ENCODE data around the gene CD160. TPM values are rescaled to one million over a fixed set of nuclear protein-coding genes. Genes with fewer than 3 reads are reported as not detected.

The CD160 gene
- total RNA-seq, 3 donors from 2014 or later, result 0.59 to 0.98 TPM; not detected in 1

DNA sequence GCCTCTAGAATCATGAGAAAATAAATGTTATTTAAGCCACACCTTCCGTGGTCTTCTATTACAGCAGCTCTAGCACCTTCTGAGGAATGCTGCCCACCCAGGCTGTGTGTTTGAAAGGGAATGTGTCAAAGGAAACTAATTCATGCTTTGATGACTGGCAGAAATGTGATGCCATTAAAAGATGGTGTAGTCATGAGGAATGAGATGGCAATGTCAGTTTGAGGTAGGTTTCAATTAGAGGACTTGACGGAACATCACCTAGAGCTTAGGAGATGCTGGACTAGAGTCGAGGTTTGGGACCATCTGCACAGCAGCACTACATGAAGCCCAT is 22.7 kb upstream of the CD160 start:
- no peaks in the 10 kb centered on the region for H3K4me1 ChIP-seq
- H3K27me3 ChIP-seq, result no peaks in the 10 kb centered on the region
- no peak overlapping the region for H3K27ac ChIP-seq
- TF ChIP-seq POLR2A (IDR thresholded peaks at IDR 0.05), result no peak
- TF ChIP-seq, protein P1, sequence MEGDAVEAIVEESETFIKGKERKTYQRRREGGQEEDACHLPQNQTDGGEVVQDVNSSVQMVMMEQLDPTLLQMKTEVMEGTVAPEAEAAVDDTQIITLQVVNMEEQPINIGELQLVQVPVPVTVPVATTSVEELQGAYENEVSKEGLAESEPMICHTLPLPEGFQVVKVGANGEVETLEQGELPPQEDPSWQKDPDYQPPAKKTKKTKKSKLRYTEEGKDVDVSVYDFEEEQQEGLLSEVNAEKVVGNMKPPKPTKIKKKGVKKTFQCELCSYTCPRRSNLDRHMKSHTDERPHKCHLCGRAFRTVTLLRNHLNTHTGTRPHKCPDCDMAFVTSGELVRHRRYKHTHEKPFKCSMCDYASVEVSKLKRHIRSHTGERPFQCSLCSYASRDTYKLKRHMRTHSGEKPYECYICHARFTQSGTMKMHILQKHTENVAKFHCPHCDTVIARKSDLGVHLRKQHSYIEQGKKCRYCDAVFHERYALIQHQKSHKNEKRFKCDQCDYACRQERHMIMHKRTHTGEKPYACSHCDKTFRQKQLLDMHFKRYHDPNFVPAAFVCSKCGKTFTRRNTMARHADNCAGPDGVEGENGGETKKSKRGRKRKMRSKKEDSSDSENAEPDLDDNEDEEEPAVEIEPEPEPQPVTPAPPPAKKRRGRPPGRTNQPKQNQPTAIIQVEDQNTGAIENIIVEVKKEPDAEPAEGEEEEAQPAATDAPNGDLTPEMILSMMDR (IDR thresholded peaks at IDR 0.05), result no peak
- TF ChIP-seq POLR2AphosphoS5 (IDR thresholded peaks at IDR 0.05), result no peak
- H3K9me3 ChIP-seq, result no peaks in the 10 kb centered on the region
- H3K36me3 ChIP-seq, result no peaks in the 10 kb centered on the region
- no peak overlapping the region for H3K4me3 ChIP-seq
- intact Hi-C loops (cut with DNase I; ENCODE audit: low total_unique reads), result no loop called here
- DNase-seq (ENCODE audit: low spot score in 2 of 2), result no peak

DNA sequence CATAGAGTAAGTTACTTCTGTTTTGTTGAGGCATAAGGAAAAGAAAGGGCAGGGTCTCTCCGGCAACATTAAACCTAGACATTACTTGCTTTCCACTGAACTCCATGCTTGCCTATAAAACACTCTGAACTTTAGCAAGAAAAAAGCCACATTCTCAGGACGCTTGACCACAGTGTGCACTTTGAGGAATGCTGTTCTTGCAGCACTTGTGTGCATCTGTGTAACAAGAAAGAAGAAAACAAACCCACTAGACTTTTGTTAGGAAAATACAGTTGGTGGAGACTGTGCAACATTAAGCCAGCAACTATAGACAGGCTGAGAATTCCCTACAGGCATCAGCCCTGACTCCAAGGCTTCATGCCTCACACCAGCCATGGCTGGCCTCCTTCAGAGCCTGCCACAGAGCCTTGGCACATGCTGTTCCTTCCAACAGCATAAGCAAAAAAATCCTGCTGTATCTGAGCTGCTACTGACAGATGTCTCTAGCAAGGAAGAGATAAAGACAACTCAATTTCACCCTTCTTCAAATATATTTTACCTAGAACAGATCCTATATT is 17.9 kb upstream of the CD160 start:
- Histone ChIP-seq H3K36me3 (no peaks in the 10 kb centered on the region), H3K4me1 (no peaks in the 10 kb centered on the region), H3K9me3 (no peaks in the 10 kb centered on the region), H3K4me3 (no peak overlapping the region), H3K27ac (no peak overlapping the region), H3K27me3 (no peaks in the 10 kb centered on the region)
- intact Hi-C loops (cut with DNase I; ENCODE audit: low total_unique reads), result no loop called here
- DNase-seq (ENCODE audit: low spot score in 2 of 2), result no peak
- TF ChIP-seq, protein P1 (IDR thresholded peaks at IDR 0.05), result no peak
- TF ChIP-seq POLR2AphosphoS5 (IDR thresholded peaks at IDR 0.05), result no peak
- no peak for TF ChIP-seq POLR2A (IDR thresholded peaks at IDR 0.05)

DNA sequence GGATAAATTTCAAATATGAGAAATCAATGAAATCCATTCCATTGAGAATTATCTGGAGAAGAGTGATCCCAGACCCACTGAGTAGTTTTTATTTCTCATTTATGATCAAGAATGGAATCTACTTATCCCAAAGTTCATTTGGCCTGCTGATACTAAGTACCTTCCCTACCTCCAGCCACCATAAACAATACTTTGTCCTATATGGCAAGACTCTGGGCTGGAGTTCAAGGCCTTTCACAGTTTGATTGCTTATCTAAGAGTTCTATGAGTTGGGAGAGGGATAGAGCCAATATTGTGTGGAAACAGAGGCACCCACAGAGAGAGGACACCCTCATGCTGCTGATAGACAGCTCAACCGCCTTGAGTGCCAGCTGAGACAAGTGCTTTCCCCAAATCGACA is 17.2 kb upstream of the CD160 start:
- DNase-seq (ENCODE audit: low spot score in 2 of 2), result no peak
- Histone ChIP-seq H3K36me3 (no peaks in the 10 kb centered on the region), H3K27ac (no peak overlapping the region), H3K4me3 (no peak overlapping the region), H3K27me3 (no peaks in the 10 kb centered on the region), H3K4me1 (no peaks in the 10 kb centered on the region), H3K9me3 (no peaks in the 10 kb centered on the region)
- TF ChIP-seq POLR2A (IDR thresholded peaks at IDR 0.05) (no peak), POLR2AphosphoS5 (IDR thresholded peaks at IDR 0.05) (no peak)
- TF ChIP-seq, protein P1 (IDR thresholded peaks at IDR 0.05), result no peak
- intact Hi-C loops (cut with DNase I; ENCODE audit: low total_unique reads), result no loop called here

DNA sequence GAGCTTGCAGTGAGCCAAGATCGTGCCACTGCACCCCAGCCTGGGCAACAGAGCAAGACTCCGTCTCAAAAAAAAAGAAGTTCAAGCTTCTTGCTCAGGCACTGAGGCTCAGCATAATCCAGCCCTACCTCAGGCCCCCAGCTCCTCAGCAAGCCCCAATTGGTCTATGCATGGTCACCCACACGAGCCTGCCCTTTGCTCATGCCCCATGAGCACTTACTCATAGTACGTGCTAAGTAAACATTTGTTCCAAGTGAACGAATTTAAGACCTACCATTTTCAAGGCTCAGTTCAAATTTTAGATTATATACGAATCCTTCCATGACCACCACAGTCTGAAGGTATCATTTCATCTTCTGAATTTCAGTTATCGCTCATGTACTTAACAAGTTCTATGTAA is 16.5 kb upstream of the CD160 start:
- DNase-seq (ENCODE audit: low spot score in 2 of 2), result no peak
- intact Hi-C loops (cut with DNase I; ENCODE audit: low total_unique reads), result no loop called here
- Histone ChIP-seq H3K27me3 (no peaks in the 10 kb centered on the region), H3K27ac (no peak overlapping the region), H3K9me3 (no peaks in the 10 kb centered on the region), H3K36me3 (no peaks in the 10 kb centered on the region), H3K4me1 (no peaks in the 10 kb centered on the region), H3K4me3 (no peak overlapping the region)
- TF ChIP-seq, protein P1 (IDR thresholded peaks at IDR 0.05), result no peak
- TF ChIP-seq POLR2A (IDR thresholded peaks at IDR 0.05) (no peak), POLR2AphosphoS5 (IDR thresholded peaks at IDR 0.05) (no peak)

DNA sequence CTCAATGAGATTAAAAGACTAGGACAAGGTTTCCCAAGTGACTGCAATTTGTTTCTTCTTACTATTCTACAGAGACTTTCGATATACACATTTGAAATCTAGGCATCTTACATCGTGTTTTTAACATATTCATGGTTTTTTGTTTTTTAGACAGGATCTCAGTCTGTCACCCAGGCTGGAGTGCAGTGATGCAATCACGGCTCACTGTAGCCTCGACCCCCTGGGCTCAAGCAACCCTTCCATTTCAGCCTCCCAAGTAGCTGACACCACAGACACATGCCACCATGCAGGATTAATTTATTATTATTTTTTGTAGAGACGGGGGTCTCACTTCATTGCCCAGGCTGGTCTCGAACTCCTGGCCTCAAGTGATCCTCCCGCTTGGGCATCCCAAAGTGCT is 13.7 kb upstream of the CD160 start:
- H3K27me3 ChIP-seq, result no peaks in the 10 kb centered on the region
- no peak for DNase-seq (ENCODE audit: low spot score in 2 of 2)
- intact Hi-C loops (cut with DNase I; ENCODE audit: low total_unique reads), result no loop called here
- H3K9me3 ChIP-seq, result no peaks in the 10 kb centered on the region
- no peak overlapping the region for H3K4me3 ChIP-seq
- H3K27ac ChIP-seq, result no peak overlapping the region
- TF ChIP-seq, protein P1 (IDR thresholded peaks at IDR 0.05), result no peak
- no peak for TF ChIP-seq POLR2A (IDR thresholded peaks at IDR 0.05)
- no peak for TF ChIP-seq POLR2AphosphoS5 (IDR thresholded peaks at IDR 0.05)
- H3K4me1 ChIP-seq, result no peaks in the 10 kb centered on the region
- no peaks in the 10 kb centered on the region for H3K36me3 ChIP-seq

Measured in breast epithelium (tissue), 4 donors.